OCI-LY7 (cell line): Measurements from ENCODE around the gene TMEM176A.

ENCODE experiments used
- CTCF ChIP-seq: fragments of 200-600 bp; sonication (generic); conservative IDR thresholded peaks from 2 replicates; pipeline ENCODE4 v1.5.1; 2014; ENCODE audit warnings: mild to moderate bottlenecking, antibody characterized with exemption, low read length, moderate library complexity, mixed read lengths
- EZH2phosphoT487 ChIP-seq: fragments of 200-600 bp; sonication (generic); IDR thresholded peaks from 2 replicates; pipeline ENCODE4 v1.6.1; 2018; ENCODE audit warnings: low read depth, borderline replicate concordance, mild to moderate bottlenecking, mixed run types, antibody characterized with exemption, low read length, moderate library complexity, mixed read lengths

- TF ChIP-seq CTCF (no peak), EZH2phosphoT487 (no peak)
Observed at GRCh38 chr7:150781961-150782360, 18.6 kb upstream of the TMEM176A start.
